K562 (cell line): ENCODE data around the gene SMC1A.

Source experiments
- EP300 ChIP-seq: IDR thresholded peaks from 2 replicates; pipeline ENCODE4 v1.6.1; 2012; ENCODE audit warnings: low read length, improper control_type of control experiment
- GABPB1 ChIP-seq: sonication (generic); formaldehyde crosslinking; IDR thresholded peaks from 2 replicates; pipeline ENCODE4 v1.8.0; 2022; ENCODE audit warnings: mild to moderate bottlenecking, missing genetic modification reagents
- IRF2 ChIP-seq: sonication (generic); formaldehyde crosslinking; IDR thresholded peaks from 2 replicates; pipeline ENCODE4 v1.8.1; 2022; ENCODE audit warnings: mild to moderate bottlenecking, missing genetic modification reagents
- KDM5B ChIP-seq: fragments of 200-600 bp; sonication (generic); IDR thresholded peaks from 2 replicates; pipeline ENCODE4 v1.6.1; 2012; ENCODE audit warnings: low read depth, mild to moderate bottlenecking, moderate library complexity, low read length, control low read depth, inconsistent platforms; ENCODE audit not compliant: insufficient replicate concordance
- LCOR ChIP-seq: sonication (generic); formaldehyde crosslinking; IDR thresholded peaks from 2 replicates; pipeline ENCODE4 v1.8.0; 2022; ENCODE audit warnings: mild to moderate bottlenecking, missing genetic modification reagents
- POU5F1 ChIP-seq: fragments of 150-350 bp; IDR thresholded peaks from 2 replicates; pipeline ENCODE4 v1.6.1; 2014; ENCODE audit warnings: borderline replicate concordance, low read length, low read depth, mild to moderate bottlenecking; ENCODE audit not compliant: partially characterized antibody
- PYGO2 ChIP-seq: fragments of 450-650 bp; IDR thresholded peaks from 2 replicates; pipeline ENCODE4 v1.6.1; 2016; ENCODE audit warnings: mild to moderate bottlenecking, missing genetic modification characterization, moderate library complexity, missing compliant biosample characterization
- ZNF512 ChIP-seq: IDR thresholded peaks from 2 replicates; pipeline ENCODE4 v1.6.1; 2016; ENCODE audit warnings: missing genetic modification characterization, missing compliant biosample characterization
- ZNF780A ChIP-seq: fragments of 250-450 bp; sonication (Bioruptor Pico); IDR thresholded peaks from 2 replicates; pipeline ENCODE4 v1.5.0; 2021; ENCODE audit warnings: mild to moderate bottlenecking
- TF ChIP-seq, protein P1 (sequence below), 3 experiments: IDR thresholded peaks in 2 of 3; conservative IDR thresholded peaks in 1 of 3; 2 replicates each; pipeline ENCODE4 v1.5.1; 2011 to 2012; ENCODE audit warnings: low read length in 3 of 3, mild to moderate bottlenecking in 3 of 3, control low read depth in 2 of 3, improper control_type of control experiment in 1 of 3, inconsistent platforms in 1 of 3, low read depth in 1 of 3, mixed read lengths in 1 of 3, moderate library complexity in 1 of 3; ENCODE audit not compliant: insufficient read depth in 2 of 3

DNA sequence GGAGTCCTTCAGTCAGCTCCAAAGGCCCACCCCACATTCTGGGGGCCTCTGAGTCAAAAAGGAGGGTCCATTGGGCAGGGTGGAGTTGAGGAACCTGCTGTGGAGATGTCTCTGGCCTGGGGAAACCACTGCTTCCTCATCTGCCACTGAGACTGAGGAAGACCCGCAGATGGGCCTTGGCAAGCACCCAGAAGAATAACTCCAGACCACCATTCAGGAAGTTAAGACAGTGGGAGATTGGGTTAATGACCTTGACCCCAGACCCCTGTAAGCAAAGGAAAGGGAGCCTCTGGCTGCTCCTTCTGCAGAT, 19.8 kb upstream of the SMC1A start:
- TF ChIP-seq LCOR (CRISPR knock-in tag) (no peak), ZNF780A (CRISPR knock-in tag) (no peak), EP300 (no peak), ZNF512 (no peak), PYGO2 (tag) (no peak), IRF2 (CRISPR knock-in tag) (no peak), KDM5B (no peak), GABPB1 (CRISPR knock-in tag) (no peak), POU5F1 (no peak)
- TF ChIP-seq, protein P1, sequence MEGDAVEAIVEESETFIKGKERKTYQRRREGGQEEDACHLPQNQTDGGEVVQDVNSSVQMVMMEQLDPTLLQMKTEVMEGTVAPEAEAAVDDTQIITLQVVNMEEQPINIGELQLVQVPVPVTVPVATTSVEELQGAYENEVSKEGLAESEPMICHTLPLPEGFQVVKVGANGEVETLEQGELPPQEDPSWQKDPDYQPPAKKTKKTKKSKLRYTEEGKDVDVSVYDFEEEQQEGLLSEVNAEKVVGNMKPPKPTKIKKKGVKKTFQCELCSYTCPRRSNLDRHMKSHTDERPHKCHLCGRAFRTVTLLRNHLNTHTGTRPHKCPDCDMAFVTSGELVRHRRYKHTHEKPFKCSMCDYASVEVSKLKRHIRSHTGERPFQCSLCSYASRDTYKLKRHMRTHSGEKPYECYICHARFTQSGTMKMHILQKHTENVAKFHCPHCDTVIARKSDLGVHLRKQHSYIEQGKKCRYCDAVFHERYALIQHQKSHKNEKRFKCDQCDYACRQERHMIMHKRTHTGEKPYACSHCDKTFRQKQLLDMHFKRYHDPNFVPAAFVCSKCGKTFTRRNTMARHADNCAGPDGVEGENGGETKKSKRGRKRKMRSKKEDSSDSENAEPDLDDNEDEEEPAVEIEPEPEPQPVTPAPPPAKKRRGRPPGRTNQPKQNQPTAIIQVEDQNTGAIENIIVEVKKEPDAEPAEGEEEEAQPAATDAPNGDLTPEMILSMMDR (IDR thresholded peaks at IDR 0.05 in 2 of 3, conservative IDR thresholded peaks at IDR 0.05 in 1 of 3; ENCODE audit: insufficient read depth in 2 of 3, low read depth in 1 of 3, low read length in 3 of 3), result no peak
